Fibroblast of lung (primary cell): Measurements from ENCODE around the gene CDPF1.

ENCODE experiments used
- CTCF ChIP-seq, 2 donors: IDR thresholded peaks in 1 of 2; conservative IDR thresholded peaks in 1 of 2; 1 replicate in 1 of 2; 2 replicates in 1 of 2; pipeline ENCODE4 v1.5.1; 2011 to 2012; ENCODE audit warnings: low read length in 2 of 2, control low read depth in 1 of 2, inconsistent platforms in 1 of 2, low read depth in 1 of 2, mild to moderate bottlenecking in 1 of 2
- EZH2 ChIP-seq: IDR thresholded peaks from 2 replicates; pipeline ENCODE4 v1.5.1; 2012; ENCODE audit warnings: low read length, control low read depth, mild to moderate bottlenecking; ENCODE audit errors: missing control alignments

- TF ChIP-seq EZH2, result no peak
- no peak for TF ChIP-seq CTCF (conservative IDR thresholded peaks at IDR 0.05 in 1 of 2, IDR thresholded peaks at IDR 0.05 in 1 of 2; ENCODE audit: low read depth in 1 of 2, low read length in 2 of 2)
Observed at GRCh38 chr22:46274381-46274780, 24.3 kb upstream of the CDPF1 start.
